Keratinocyte (primary cell): ENCODE data around the gene NHLRC3.

Experiments used
- CTCF ChIP-seq, 3 experiments: IDR thresholded peaks in 1 of 3; conservative IDR thresholded peaks in 1 of 3; optimal IDR thresholded peaks in 1 of 3; 2 replicates in 2 of 3; 3 replicates in 1 of 3; pipeline versions ENCODE3 to v1.5.1; 2011; ENCODE audit warnings: low read length in 3 of 3, mild to moderate bottlenecking in 3 of 3, moderate library complexity in 2 of 3, control low read depth in 1 of 3, inconsistent platforms in 1 of 3; ENCODE audit not compliant: insufficient read depth in 2 of 3; ENCODE audit errors: extremely low read depth in 1 of 3
- EZH2 ChIP-seq: IDR thresholded peaks from one replicate; pipeline ENCODE4 v1.6.1; 2012; ENCODE audit warnings: inconsistent platforms, mild to moderate bottlenecking, low read length, moderate library complexity

GRCh38 chr13:39038569-39039030, 344 bp downstream of the NHLRC3 start:
- TF ChIP-seq CTCF (optimal IDR thresholded peaks at IDR 0.05 in 1 of 3, IDR thresholded peaks at IDR 0.05 in 1 of 3, conservative IDR thresholded peaks at IDR 0.05 in 1 of 3; ENCODE audit: extremely low read depth in 1 of 3, insufficient read depth in 2 of 3, low read length in 3 of 3) = no peak
- TF ChIP-seq EZH2 = no peak
